ENCODE results near the gene KBTBD4. TPM values are rescaled to one million over a fixed set of nuclear protein-coding genes. Genes with fewer than 3 reads are reported as not detected.

The KBTBD4 gene
- total and polyA plus RNA-seq, 11 donors: 5.0 to 23.7 (median 15.0) TPM

DNA sequence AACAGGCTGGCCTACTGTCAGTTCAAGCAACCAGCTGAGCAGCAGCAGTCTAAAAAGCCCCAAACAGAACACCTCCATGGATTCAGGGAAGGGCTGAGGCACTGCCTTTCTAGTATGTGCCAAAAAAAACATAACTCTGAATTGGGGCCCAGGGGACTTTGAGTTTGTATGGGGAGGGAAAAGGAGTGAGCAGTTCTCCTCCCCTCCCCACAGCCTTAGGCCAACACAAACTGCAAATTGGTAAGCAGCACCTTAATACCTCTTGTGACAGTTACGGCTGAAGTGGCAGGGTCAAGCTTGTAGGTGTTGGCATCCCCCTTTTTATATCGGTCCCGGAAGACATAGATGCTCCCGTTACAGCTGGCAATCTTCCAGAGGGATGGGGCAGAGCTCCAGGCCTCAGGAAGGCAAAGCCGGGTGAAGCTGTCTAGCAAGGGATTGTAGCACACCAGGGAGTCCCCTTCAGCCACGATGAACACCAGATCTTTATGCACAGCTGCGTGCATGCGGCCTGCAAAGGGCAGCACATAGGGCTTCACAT is 6.0 kb downstream of the KBTBD4 start:
- Histone ChIP-seq H3K9me3 (no peaks in the 10 kb centered on the region), H3K27ac (peak overlapping the region in 8 of 12 donors; percentile 25 to 68 (median 42)), H3K27me3 (no peaks in the 10 kb centered on the region), H3K36me3 (peaks cover 0 to 90% (median 73%) of the 10 kb centered on the region in 9 donors), H3K4me1 (peaks cover 2 to 48% (median 35%) of the 10 kb centered on the region in 12 donors), H3K4me3 (no peak overlapping the region)
- 21 to 32% (median 23%) methylated on average over 6 to 8 of the region's 8 CpGs for WGBS, 4 donors
- ATAC-seq (peak in 2 of 4 donors; percentile 20 to 25), DNase-seq (no peak)
- TF ChIP-seq, protein P1, sequence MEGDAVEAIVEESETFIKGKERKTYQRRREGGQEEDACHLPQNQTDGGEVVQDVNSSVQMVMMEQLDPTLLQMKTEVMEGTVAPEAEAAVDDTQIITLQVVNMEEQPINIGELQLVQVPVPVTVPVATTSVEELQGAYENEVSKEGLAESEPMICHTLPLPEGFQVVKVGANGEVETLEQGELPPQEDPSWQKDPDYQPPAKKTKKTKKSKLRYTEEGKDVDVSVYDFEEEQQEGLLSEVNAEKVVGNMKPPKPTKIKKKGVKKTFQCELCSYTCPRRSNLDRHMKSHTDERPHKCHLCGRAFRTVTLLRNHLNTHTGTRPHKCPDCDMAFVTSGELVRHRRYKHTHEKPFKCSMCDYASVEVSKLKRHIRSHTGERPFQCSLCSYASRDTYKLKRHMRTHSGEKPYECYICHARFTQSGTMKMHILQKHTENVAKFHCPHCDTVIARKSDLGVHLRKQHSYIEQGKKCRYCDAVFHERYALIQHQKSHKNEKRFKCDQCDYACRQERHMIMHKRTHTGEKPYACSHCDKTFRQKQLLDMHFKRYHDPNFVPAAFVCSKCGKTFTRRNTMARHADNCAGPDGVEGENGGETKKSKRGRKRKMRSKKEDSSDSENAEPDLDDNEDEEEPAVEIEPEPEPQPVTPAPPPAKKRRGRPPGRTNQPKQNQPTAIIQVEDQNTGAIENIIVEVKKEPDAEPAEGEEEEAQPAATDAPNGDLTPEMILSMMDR (IDR thresholded peaks at IDR 0.05): no peak
- TF ChIP-seq POLR2A (IDR thresholded peaks at IDR 0.05): no peak
- intact Hi-C loops (cut with DNase I): no loop called here

DNA sequence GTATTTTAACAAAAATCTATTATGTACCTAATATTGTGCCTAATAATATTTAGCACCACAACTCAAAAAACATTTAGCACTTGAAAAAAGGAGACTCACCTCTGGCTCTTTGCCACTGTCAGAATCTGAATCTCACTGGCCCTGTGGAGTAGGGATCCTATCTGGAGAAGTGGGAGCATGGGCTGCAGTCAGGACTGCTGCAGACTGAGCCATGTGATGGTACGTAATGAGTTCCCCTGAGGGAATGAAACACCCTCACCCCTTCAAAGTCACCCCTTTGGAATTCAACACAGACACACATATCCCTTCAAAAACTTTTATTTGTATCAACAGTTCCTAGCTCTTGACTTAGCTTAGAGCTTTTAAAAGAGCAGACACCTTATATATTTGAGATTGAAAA is 6.9 kb downstream of the KBTBD4 start:
- Histone ChIP-seq H3K27ac (peak overlapping the region in 5 of 12 donors; percentile 35 to 68 (median 45)), H3K4me3 (no peak overlapping the region), H3K27me3 (no peaks in the 10 kb centered on the region), H3K4me1 (peaks cover 0 to 39% (median 27%) of the 10 kb centered on the region in 12 donors), H3K9me3 (no peaks in the 10 kb centered on the region), H3K36me3 (peaks cover 0 to 85% (median 68%) of the 10 kb centered on the region in 9 donors)
- 20 to 44% (median 38%) methylated on average over 1 of the region's 1 CpG for WGBS, 4 donors
- TF ChIP-seq, protein P1 (IDR thresholded peaks at IDR 0.05): no peak
- TF ChIP-seq POLR2A (IDR thresholded peaks at IDR 0.05): no peak
- DNase-seq (no peak), ATAC-seq (peak in 1 of 4 donors; percentile 51)
- intact Hi-C loops (cut with DNase I): no loop called here

DNA sequence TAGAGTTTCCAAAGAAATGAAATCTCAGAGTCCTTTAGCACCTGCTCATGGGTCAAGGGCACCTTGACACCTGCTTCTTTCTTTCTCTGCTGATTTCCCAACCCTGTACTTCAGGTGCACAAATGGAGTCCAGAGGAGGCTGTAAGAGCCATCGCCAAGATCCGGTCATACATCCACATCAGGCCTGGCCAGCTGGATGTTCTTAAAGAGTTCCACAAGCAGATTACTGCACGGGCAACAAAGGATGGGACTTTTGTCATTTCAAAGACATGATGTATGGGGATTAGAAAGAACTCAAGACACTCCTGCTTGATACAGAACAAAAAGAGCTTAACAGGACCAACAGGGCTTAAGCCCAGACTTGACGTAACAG is 7.4 kb downstream of the KBTBD4 start:
- no peak overlapping the region for H3K4me3 ChIP-seq

DNA sequence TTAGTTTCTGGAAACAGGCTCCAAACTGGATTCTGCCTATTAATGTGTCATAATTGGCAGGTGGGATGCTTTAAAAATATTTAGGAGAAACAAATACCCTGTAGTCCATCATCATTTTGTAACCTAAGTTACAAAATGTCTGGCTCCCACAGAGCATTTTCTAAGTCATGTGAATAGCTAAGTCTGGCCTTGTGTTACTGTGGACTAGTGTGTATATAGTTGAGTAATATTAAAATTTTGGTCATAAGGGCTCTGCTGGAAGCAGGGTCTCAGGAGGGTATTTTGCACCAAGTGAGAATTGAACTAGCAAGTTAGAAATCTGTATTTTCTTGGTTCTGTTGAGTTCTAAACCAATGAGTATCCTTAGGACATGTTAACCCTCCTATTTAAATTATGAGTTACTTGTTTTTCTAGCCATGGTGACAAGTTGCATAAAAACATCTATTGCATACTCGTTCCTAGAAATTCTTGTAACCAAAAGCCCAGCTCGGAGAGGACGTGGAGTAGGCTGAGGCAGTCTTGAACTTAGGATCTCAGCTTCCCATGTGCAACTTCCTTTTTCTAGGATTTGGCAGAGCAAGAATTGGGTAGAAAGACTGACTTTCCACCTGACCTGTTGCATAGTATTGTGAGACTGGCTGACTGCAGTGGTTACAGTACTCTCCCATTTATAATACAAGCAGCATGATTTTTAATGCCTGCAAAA is 8.0 kb downstream of the KBTBD4 start:
- Histone ChIP-seq H3K4me1 (peaks cover 0 to 42% (median 32%) of the 10 kb centered on the region in 12 donors), H3K36me3 (peaks cover 0 to 74% (median 59%) of the 10 kb centered on the region in 9 donors), H3K27ac (no peak overlapping the region), H3K9me3 (no peaks in the 10 kb centered on the region), H3K27me3 (no peaks in the 10 kb centered on the region), H3K4me3 (no peak overlapping the region)
- 86 to 95% (median 90%) methylated on average over 3 of the region's 3 CpGs for WGBS, 4 donors
- TF ChIP-seq, protein P1 (IDR thresholded peaks at IDR 0.05): no peak
- DNase-seq (no peak), ATAC-seq (no peak)
- intact Hi-C loops (cut with DNase I): no loop called here

More for the DNA sequence above, 7.4 kb downstream of the KBTBD4 start:
- no peaks in the 10 kb centered on the region for H3K9me3 ChIP-seq
- H3K36me3 ChIP-seq: peaks cover 0 to 80% (median 62%) of the 10 kb centered on the region in 9 donors
- intact Hi-C loops (cut with DNase I): no loop called here
- H3K4me1 ChIP-seq: peaks cover 0 to 38% (median 30%) of the 10 kb centered on the region in 12 donors
- H3K27ac ChIP-seq: peak overlapping the region in 1 of 12 donors; percentile 58
- no peak for ATAC-seq
- no peak for DNase-seq
- WGBS, 4 donors: 74 to 85% (median 84%) methylated on average over 4 of the region's 4 CpGs
- no peaks in the 10 kb centered on the region for H3K27me3 ChIP-seq
- TF ChIP-seq POLR2A (IDR thresholded peaks at IDR 0.05): no peak
- TF ChIP-seq, protein P1 (IDR thresholded peaks at IDR 0.05): no peak

All from heart left ventricle (tissue), 16 donors.